MM.1S (cell line): ENCODE data around the gene ABCE1.

Experiments
- DNase-seq: peaks from one replicate; pipeline ENCODE4 v3.0.0-alpha.2; 2015
- H2AFZ ChIP-seq: fragments of 300-600 bp; sonication (generic); 2 replicates; pipeline ENCODE4 v1.6.0; 2016; ENCODE audit warnings: antibody characterized with exemption, low read length
- H3F3A ChIP-seq: fragments of 300-600 bp; sonication (generic); 2 replicates; pipeline ENCODE4 v1.6.1; 2016; ENCODE audit warnings: mild to moderate bottlenecking, antibody characterized with exemption, low read length, moderate library complexity, mixed read lengths; ENCODE audit not compliant: insufficient read depth
- H3K27ac ChIP-seq: fragments of 300-600 bp; sonication (generic); 2 replicates; pipeline ENCODE4 v1.5.1; 2016; ENCODE audit warnings: mild to moderate bottlenecking, low read length
- H3K27me3 ChIP-seq: fragments of 300-600 bp; sonication (generic); replicated peaks from 2 replicates; pipeline ENCODE4 v1.6.0; 2016; ENCODE audit warnings: low read length; ENCODE audit not compliant: insufficient read depth
- H3K36me3 ChIP-seq: fragments of 300-600 bp; sonication (generic); replicated peaks from 2 replicates; pipeline ENCODE4 v1.6.1; 2016; ENCODE audit warnings: mild to moderate bottlenecking, low read length, mixed read lengths; ENCODE audit not compliant: insufficient read depth
- H3K4me1 ChIP-seq: fragments of 300-600 bp; sonication (generic); 2 replicates; pipeline ENCODE4 v1.6.1; 2016; ENCODE audit warnings: low read length, mixed read lengths
- H3K4me2 ChIP-seq: fragments of 300-600 bp; sonication (generic); 2 replicates; pipeline ENCODE4 v1.6.0; 2016; ENCODE audit warnings: low read depth, low read length
- H3K4me3 ChIP-seq: fragments of 300-600 bp; sonication (generic); 2 replicates; pipeline ENCODE4 v1.5.1; 2016; ENCODE audit warnings: low read length, mixed read lengths
- H3K79me2 ChIP-seq: fragments of 300-600 bp; sonication (generic); 2 replicates; pipeline ENCODE4 v1.6.1; 2016; ENCODE audit warnings: mixed run types, low read length, mixed read lengths
- H3K9ac ChIP-seq: fragments of 300-600 bp; sonication (generic); 2 replicates; pipeline ENCODE4 v1.6.1; 2016; ENCODE audit warnings: low read length, mixed read lengths
- H3K9me2 ChIP-seq: fragments of 300-600 bp; sonication (generic); replicated peaks from 2 replicates; pipeline ENCODE4 v1.6.1; 2016; ENCODE audit warnings: mild to moderate bottlenecking, low read length, mixed read lengths; ENCODE audit not compliant: insufficient read depth
- H3K9me3 ChIP-seq: fragments of 300-600 bp; sonication (generic); replicated peaks from 2 replicates; pipeline ENCODE4 v1.6.1; 2016; ENCODE audit warnings: mild to moderate bottlenecking, low read length, mixed read lengths; ENCODE audit not compliant: insufficient read depth
- H4K20me1 ChIP-seq: fragments of 300-600 bp; sonication (generic); 2 replicates; pipeline ENCODE4 v1.6.1; 2016; ENCODE audit warnings: mild to moderate bottlenecking, low read length, moderate library complexity, mixed read lengths; ENCODE audit not compliant: insufficient read depth
- EZH2 ChIP-seq: fragments of 300-600 bp; sonication (generic); optimal IDR thresholded peaks from 2 replicates; pipeline ENCODE3; 2017; ENCODE audit warnings: low read depth, mild to moderate bottlenecking, antibody characterized with exemption, low read length, mixed read lengths
- EZH2phosphoT487 ChIP-seq: fragments of 300-600 bp; sonication (generic); IDR thresholded peaks from 2 replicates; pipeline ENCODE4 v1.6.1; 2018; ENCODE audit warnings: antibody characterized with exemption, low read length
- TF ChIP-seq, protein P1 (sequence below): fragments of 300-600 bp; sonication (generic); IDR thresholded peaks from 2 replicates; pipeline ENCODE4 v1.5.1; 2016; ENCODE audit warnings: antibody characterized with exemption, low read length, mixed read lengths

ABCE1 gene

GRCh38 chr4:145071560-145071959, 26.6 kb upstream of the ABCE1 start:
- H3K27ac ChIP-seq, result no peak overlapping the region

DNA sequence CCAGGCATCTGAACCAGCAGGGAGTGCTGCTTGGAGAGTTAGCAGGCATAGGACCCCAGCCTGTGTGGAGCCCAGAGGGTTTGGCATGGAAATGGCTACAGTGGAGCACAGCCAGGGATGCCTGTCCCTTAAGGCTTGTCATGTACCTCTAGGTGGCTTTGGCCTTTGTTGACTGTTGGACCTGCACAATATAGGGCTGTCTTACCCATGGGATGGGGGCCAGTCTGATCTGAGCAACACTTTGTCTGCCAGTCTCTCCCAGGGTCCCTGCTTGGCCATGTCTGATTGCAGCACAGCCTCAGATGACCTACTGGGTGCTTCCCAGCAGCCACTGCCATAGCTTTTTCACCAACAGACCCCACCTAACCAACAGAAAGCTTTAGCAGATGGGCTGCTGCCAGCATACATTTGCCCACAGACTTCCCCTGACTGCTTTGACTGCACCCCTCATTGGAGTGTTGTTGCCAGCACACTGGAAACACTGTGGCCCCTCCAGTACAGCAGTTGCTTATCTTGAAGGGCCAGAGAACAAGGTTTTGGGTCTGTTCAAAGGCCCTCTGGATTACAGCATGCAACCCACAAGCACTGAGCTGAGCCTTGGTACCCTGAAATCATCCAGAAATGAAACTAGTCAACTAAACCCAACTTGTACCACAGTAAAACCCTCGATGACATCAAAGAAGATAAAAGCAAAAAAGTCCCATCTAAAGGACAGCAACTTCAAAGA, 22.2 kb upstream of the ABCE1 start:
- Histone ChIP-seq H3K4me2 (no peak overlapping the region), H3K9me2 (no peaks in the 10 kb centered on the region), H2AFZ (no peak overlapping the region), H3K4me1 (no peaks in the 10 kb centered on the region), H3F3A (no peaks in the 10 kb centered on the region), H3K36me3 (0 out of 2 replicates have a peak, but pooled peaks cover 4% of the 10 kb centered on the region), H3K79me2 (peaks cover 30% of the 10 kb centered on the region), H3K9ac (no peak overlapping the region), H4K20me1 (no peaks in the 10 kb centered on the region), H3K9me3 (no peaks in the 10 kb centered on the region), H3K27me3 (no peaks in the 10 kb centered on the region), H3K4me3 (no peak overlapping the region), H3K27ac (no peak overlapping the region)
- TF ChIP-seq, protein P1, sequence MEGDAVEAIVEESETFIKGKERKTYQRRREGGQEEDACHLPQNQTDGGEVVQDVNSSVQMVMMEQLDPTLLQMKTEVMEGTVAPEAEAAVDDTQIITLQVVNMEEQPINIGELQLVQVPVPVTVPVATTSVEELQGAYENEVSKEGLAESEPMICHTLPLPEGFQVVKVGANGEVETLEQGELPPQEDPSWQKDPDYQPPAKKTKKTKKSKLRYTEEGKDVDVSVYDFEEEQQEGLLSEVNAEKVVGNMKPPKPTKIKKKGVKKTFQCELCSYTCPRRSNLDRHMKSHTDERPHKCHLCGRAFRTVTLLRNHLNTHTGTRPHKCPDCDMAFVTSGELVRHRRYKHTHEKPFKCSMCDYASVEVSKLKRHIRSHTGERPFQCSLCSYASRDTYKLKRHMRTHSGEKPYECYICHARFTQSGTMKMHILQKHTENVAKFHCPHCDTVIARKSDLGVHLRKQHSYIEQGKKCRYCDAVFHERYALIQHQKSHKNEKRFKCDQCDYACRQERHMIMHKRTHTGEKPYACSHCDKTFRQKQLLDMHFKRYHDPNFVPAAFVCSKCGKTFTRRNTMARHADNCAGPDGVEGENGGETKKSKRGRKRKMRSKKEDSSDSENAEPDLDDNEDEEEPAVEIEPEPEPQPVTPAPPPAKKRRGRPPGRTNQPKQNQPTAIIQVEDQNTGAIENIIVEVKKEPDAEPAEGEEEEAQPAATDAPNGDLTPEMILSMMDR, result no peak
- TF ChIP-seq EZH2phosphoT487 (no peak), EZH2 (no peak)
- no peak for DNase-seq

More at GRCh38 chr4:145071560-145071959, 26.6 kb upstream of the ABCE1 start:
- Histone ChIP-seq H3F3A (no peaks in the 10 kb centered on the region), H3K9ac (no peak overlapping the region), H3K4me3 (no peak overlapping the region), H3K9me3 (no peaks in the 10 kb centered on the region), H3K27me3 (no peaks in the 10 kb centered on the region), H3K9me2 (no peaks in the 10 kb centered on the region), H3K4me1 (no peaks in the 10 kb centered on the region), H2AFZ (no peak overlapping the region), H3K36me3 (0 out of 2 replicates have a peak, but pooled peaks cover 3% of the 10 kb centered on the region), H4K20me1 (no peaks in the 10 kb centered on the region), H3K4me2 (no peak overlapping the region), H3K79me2 (peaks cover 13% of the 10 kb centered on the region)
- TF ChIP-seq, protein P1, result no peak
- no peak for TF ChIP-seq EZH2
- TF ChIP-seq EZH2phosphoT487, result no peak
- no peak for DNase-seq

DNA sequence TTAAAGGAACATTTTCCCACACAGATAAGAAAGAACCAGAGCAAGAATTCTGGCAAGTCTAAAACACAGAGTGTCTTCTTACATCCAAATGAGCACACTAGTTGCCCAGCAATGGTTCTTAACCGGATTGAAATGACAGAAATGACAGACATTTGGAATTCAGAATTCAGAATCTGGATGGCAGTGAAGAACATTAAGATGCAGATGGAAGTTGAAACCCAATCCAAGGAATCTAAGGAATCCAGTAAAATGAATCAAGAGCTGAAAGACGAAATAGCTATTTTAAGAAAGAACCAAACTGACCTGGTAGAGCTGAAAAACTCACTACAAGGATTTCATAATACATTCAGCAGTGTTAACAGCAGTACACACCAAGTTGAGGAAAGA, 21.6 kb upstream of the ABCE1 start:
- TF ChIP-seq EZH2phosphoT487 (no peak), EZH2 (no peak)
- TF ChIP-seq, protein P1, result no peak
- Histone ChIP-seq H2AFZ (no peak overlapping the region), H3K79me2 (peaks cover 30% of the 10 kb centered on the region), H3K27ac (no peak overlapping the region), H3F3A (no peaks in the 10 kb centered on the region), H3K4me1 (no peaks in the 10 kb centered on the region), H3K9me3 (no peaks in the 10 kb centered on the region), H3K27me3 (no peaks in the 10 kb centered on the region), H3K9ac (no peak overlapping the region), H3K36me3 (0 out of 2 replicates have a peak, but pooled peaks cover 4% of the 10 kb centered on the region), H3K4me3 (no peak overlapping the region), H3K9me2 (no peaks in the 10 kb centered on the region), H3K4me2 (no peak overlapping the region), H4K20me1 (no peaks in the 10 kb centered on the region)
- no peak for DNase-seq
